Kidney glomerular epithelial cell (primary cell): ENCODE results near the gene SNX15.

Source experiments
- DNase-seq: peaks from one replicate; lab custom pipeline; 2025; lab: John Stamatoyannopoulos, UW

SNX15 gene

GRCh38 chr11:65084598-65085375, 57.5 kb downstream of the SNX15 start:
- DNase-seq, result no peak

- DNase-seq, result no peak
Observed at GRCh38 chr11:65085446-65085845, 58.2 kb downstream of the SNX15 start.

- DNase-seq, result no peak
Observed at GRCh38 chr11:65086809-65087208, 59.6 kb downstream of the SNX15 start.

- no peak for DNase-seq
Observed at GRCh38 chr11:65087216-65087615, 60.0 kb downstream of the SNX15 start.

- no peak for DNase-seq
Observed at GRCh38 chr11:65087827-65088226, 60.6 kb downstream of the SNX15 start.

- no peak for DNase-seq
Observed at GRCh38 chr11:65089621-65090020, 62.4 kb downstream of the SNX15 start.
